Measurements from ENCODE around the gene CHAF1A. TPM values are rescaled to one million over a fixed set of nuclear protein-coding genes. Genes with fewer than 3 reads are reported as not detected.

CHAF1A gene
- total RNA-seq, 1 donor from 2014 or later, result 6.8 TPM

DNA sequence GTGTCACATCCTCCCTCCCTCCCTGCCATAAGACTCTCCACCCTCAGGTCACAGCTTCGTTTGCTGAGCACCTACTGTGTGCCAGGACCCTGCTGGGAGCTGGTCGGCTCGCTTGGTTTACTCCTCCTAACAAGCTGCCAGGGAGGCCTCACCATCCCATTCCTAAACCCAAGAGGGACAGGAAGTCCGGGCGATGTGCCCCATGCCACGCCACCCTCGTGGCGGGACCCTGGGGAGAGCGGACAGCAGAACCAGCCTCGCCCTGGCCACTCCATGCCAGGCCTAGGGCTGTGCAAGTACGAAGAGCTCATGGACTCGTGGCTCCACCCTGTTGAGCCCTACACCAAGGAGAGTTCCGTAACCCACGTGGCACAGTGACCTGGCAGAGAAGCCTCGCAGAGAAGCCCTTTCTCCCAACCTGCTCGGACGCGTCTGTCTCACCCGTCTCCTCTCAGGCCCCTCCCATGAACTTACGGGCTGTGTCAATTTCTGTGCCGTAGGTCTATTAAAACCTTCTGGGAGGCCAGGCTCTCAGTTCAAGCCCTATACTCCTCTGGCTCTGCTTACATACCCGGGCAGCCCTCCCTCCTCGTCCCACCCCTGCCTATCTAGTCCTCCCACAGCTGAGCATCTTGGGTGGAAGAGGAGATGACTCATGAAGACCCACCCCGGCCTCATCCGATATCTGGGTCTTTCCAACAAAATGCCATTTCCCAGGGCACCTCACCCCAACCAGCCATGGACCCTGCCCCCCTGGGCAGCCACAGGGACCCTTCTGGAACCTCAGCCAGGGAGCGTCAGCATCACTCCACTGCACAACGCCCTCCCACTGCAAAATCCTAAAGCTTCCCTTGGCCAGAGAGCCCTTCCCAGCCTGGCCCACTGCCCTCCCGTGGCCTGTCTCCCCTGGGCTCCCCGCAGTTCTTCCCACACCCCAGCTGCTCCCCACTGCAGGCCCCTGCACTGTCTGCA is 52.6 kb downstream of the CHAF1A start:
- Histone ChIP-seq H3K4me3 (ENCODE audit: low read depth, low read length) (peak overlapping the region; percentile 3), H3K27me3 (ENCODE audit: control insufficient read depth, insufficient read depth, low read length) (no peaks in the 10 kb centered on the region), H3K36me3 (ENCODE audit: control insufficient read depth, insufficient read depth, low read length) (no peaks in the 10 kb centered on the region)
- no peak for TF ChIP-seq CTCF (IDR thresholded peaks at IDR 0.05; ENCODE audit: insufficient read depth, low read length, poor library complexity, severe bottlenecking)
- DNase-seq (ENCODE audit: low read depth), result no peak

GRCh38 chr19:4455719-4456475 is 53.5 kb downstream of the CHAF1A start:
- Histone ChIP-seq H3K4me3 (ENCODE audit: low read depth, low read length) (peak overlapping the region; percentile 65), H3K27me3 (ENCODE audit: control insufficient read depth, insufficient read depth, low read length) (no peaks in the 10 kb centered on the region), H3K36me3 (ENCODE audit: control insufficient read depth, insufficient read depth, low read length) (no peaks in the 10 kb centered on the region)
- DNase-seq (ENCODE audit: low read depth), result peak; percentile 77
- TF ChIP-seq CTCF (IDR thresholded peaks at IDR 0.05; ENCODE audit: insufficient read depth, low read length, poor library complexity, severe bottlenecking), result peak; percentile 41

DNA sequence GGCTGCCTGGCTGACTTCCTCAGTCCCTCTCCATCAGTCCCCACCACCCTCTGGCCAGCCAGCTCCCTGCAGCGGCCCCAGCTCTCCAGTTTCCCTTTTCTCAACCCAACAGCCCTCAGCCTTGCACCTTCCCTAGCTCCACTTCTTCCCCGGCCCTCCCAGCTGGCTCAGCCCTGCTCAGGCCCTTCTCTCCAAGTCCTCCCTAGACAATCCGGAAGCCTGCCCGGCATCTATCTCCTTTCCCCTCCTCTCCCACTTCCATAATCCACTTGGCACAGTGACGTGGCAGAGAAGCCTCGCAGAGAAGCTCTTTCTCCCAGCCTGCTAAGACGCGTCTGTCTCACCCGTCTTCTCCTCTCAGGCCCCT is 54.0 kb downstream of the CHAF1A start:
- no peak for DNase-seq (ENCODE audit: low read depth)
- Histone ChIP-seq H3K36me3 (ENCODE audit: control insufficient read depth, insufficient read depth, low read length) (no peaks in the 10 kb centered on the region), H3K4me3 (ENCODE audit: low read depth, low read length) (peak overlapping the region; percentile 65), H3K27me3 (ENCODE audit: control insufficient read depth, insufficient read depth, low read length) (no peaks in the 10 kb centered on the region)
- no peak for TF ChIP-seq CTCF (IDR thresholded peaks at IDR 0.05; ENCODE audit: insufficient read depth, low read length, poor library complexity, severe bottlenecking)

DNA sequence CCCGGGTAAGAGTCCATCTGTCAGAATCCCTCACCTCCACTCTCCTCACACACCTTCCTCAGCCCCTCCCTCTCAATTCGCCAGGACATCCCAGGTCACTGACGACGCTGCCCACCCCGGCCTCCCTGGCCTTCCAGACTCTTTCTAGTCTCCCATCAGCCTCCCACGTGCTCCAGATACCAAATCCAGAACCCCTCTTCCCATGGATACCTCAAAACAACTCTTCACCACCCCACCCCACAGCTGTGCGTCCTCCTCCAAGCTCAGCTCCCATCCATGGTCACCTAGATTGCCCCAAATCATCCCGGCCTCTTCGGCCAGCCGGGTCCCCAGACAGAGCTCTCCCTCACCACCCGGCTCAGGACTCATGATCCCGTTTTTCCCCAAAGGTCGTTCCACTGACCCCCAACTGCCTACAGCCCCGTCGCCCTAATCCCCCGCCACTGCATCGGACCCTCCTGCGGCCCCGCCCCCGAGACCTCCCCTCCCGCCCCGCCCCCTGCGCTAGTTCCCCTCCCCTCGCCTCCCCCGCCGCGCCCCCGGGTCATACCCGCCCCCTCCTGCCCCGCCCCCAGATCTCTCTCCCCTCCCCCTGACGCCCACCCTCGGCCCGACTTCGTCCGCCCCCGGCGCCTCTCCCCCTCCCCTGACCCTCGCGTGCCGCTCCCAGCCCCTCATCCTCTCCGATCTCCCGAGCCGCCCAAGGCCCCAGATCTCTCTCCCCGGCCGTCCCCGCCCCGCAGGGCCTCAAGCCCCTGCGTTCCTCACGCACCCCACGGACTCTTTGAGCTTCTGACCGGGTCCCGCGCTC is 54.6 kb downstream of the CHAF1A start:
- H3K4me3 ChIP-seq (ENCODE audit: low read depth, low read length), result peak overlapping the region; percentile 65
- no peaks in the 10 kb centered on the region for H3K27me3 ChIP-seq (ENCODE audit: control insufficient read depth, insufficient read depth, low read length)
- no peaks in the 10 kb centered on the region for H3K36me3 ChIP-seq (ENCODE audit: control insufficient read depth, insufficient read depth, low read length)
- TF ChIP-seq CTCF (IDR thresholded peaks at IDR 0.05; ENCODE audit: insufficient read depth, low read length, poor library complexity, severe bottlenecking), result no peak
- no peak for DNase-seq (ENCODE audit: low read depth)

DNA sequence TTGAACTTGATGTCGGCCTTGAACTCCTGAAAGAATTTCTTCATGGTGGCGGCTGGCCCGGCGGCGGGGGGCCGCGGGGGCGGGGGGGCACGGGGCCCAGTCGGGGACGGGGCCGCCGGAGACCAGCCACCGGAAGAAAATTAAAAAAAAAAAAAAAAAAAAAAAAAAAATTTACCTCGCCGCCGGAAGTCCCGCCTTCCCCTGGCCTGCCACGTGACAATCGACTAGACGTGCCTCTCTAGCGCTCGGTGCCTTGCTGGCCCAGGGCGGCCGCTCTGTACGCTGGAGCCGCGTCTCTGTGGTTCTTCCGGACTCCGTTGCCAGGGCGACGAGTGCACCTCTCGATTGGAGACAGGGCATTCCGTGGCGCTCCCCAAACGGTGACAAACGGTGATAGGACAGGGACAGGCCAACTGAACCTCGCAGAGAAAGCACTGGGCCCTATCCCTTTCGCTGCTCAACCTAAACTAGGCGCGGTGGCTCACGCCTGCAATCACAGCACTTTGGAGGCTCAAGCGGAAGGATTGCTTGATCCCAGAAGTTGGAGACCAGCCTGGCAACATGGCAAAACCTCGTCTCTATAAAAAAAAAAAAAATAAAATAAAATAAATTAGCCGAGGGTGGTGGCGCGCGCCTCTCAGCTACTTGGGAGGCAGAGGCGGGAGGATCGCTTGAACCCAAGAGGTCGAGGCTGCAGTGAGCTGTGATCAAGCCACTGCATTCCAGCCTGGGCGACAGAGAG is 55.4 kb downstream of the CHAF1A start, which contains the start of gene UBXN6:
TSS of gene UBXN6 (minus strand) at position 141 of the 742 bp plus-strand sequence. CDS start at position 44, 97 bp downstream.
- Histone ChIP-seq H3K4me3 (ENCODE audit: low read depth, low read length) (peak within 1 kb of the TSS; percentile 65), H3K27me3 (ENCODE audit: control insufficient read depth, insufficient read depth, low read length) (no peaks in the 10 kb centered on the region), H3K36me3 (ENCODE audit: control insufficient read depth, insufficient read depth, low read length) (no peaks in the 10 kb centered on the region)
- DNase-seq (ENCODE audit: low read depth), result peak; percentile 94
- no peak for TF ChIP-seq CTCF (IDR thresholded peaks at IDR 0.05; ENCODE audit: insufficient read depth, low read length, poor library complexity, severe bottlenecking)

Measured in kidney epithelial cell (primary cell).